ENCODE results near the gene GHSR. TPM values are rescaled to one million over a fixed set of nuclear protein-coding genes. Genes with fewer than 3 reads are reported as not detected.
A peak's percentile ranks its signal among the peaks of the same experiment; 100 is the strongest.

The GHSR gene
- total and polyA plus RNA-seq, 2 of the 8 experiments (the other 6 are each of a cell fraction or from before 2014, with no cell fraction given) = not detected

DNA sequence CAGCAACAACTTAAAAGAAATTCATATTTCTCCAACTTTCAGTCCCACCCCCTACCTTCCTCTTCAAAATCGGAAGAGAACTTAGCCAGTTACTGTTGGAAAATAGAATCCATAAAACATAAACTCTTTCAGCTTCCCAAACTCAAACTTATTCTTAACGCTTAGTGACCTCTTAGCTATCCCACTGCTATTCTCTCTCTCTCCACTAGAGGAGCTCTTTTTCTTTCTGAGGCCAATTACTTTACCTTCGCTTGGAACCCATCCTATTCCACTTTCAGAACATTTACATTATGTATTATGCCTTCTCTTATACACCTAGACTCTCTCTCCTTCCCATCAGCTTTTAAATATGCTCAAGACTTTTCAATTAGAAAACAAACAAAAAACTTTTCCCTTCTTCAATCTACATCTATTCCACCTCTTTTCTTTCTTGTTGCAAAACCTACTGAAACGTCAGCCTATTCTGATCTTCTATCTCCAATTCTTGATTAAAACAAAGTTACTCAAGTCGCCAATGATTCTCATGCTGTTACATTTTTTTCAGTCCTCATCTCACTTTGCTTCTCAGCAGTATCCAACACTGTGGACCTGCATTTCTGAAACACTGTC is 13.4 kb upstream of the GHSR start:
- H2BK20ac ChIP-seq (ENCODE audit: low read length) = no peak overlapping the region
- 48 to 100% methylated on average over 1 to 5 of the region's 5 CpGs for WGBS, 2 experiments (ENCODE audit: extremely low coverage in 1 of 2, insufficient coverage in 1 of 2, insufficient read length in 1 of 2, insufficient replicate concordance in 2 of 2, low coverage in 1 of 2, low lambda C conversion rate in 2 of 2, missing lambda C conversion rate in 1 of 2)
- no peak for DNase-seq (ENCODE audit: low read depth in 1 of 2, low spot score in 2 of 2)
- H3K14ac ChIP-seq (ENCODE audit: insufficient read length) = no peak overlapping the region
- TF ChIP-seq HDAC6 (IDR thresholded peaks at IDR 0.05; ENCODE audit: low read depth, low read length) (no peak), EZH2 (IDR thresholded peaks at IDR 0.05; ENCODE audit: low read depth, low read length, severe bottlenecking) (no peak), RAD21 (IDR thresholded peaks at IDR 0.05 in 1 of 2, conservative IDR thresholded peaks at IDR 0.05 in 1 of 2; ENCODE audit: low read depth in 2 of 2, low read length in 2 of 2) (peak; percentile 48 to 51), HDAC2 (IDR thresholded peaks at IDR 0.05; ENCODE audit: borderline replicate concordance in 1 of 2, low read depth in 2 of 2, low read length in 2 of 2) (no peak)
- TF ChIP-seq, protein P1, sequence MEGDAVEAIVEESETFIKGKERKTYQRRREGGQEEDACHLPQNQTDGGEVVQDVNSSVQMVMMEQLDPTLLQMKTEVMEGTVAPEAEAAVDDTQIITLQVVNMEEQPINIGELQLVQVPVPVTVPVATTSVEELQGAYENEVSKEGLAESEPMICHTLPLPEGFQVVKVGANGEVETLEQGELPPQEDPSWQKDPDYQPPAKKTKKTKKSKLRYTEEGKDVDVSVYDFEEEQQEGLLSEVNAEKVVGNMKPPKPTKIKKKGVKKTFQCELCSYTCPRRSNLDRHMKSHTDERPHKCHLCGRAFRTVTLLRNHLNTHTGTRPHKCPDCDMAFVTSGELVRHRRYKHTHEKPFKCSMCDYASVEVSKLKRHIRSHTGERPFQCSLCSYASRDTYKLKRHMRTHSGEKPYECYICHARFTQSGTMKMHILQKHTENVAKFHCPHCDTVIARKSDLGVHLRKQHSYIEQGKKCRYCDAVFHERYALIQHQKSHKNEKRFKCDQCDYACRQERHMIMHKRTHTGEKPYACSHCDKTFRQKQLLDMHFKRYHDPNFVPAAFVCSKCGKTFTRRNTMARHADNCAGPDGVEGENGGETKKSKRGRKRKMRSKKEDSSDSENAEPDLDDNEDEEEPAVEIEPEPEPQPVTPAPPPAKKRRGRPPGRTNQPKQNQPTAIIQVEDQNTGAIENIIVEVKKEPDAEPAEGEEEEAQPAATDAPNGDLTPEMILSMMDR (IDR thresholded peaks at IDR 0.05; ENCODE audit: control extremely low read depth in 1 of 3, insufficient read depth in 1 of 3, low read depth in 1 of 3, low read length in 3 of 3) = peak in 2 of 3 experiments; percentile 50 to 80; a peak in 2 of 4 replicates
- TF ChIP-seq, protein P2, sequence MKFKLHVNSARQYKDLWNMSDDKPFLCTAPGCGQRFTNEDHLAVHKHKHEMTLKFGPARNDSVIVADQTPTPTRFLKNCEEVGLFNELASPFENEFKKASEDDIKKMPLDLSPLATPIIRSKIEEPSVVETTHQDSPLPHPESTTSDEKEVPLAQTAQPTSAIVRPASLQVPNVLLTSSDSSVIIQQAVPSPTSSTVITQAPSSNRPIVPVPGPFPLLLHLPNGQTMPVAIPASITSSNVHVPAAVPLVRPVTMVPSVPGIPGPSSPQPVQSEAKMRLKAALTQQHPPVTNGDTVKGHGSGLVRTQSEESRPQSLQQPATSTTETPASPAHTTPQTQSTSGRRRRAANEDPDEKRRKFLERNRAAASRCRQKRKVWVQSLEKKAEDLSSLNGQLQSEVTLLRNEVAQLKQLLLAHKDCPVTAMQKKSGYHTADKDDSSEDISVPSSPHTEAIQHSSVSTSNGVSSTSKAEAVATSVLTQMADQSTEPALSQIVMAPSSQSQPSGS (IDR thresholded peaks at IDR 0.05; ENCODE audit: low read length) = no peak
- no peak overlapping the region for H3K56ac ChIP-seq (replicated peaks; ENCODE audit: insufficient read length, low read depth, low read length)
- no peaks in the 10 kb centered on the region for H3K23me2 ChIP-seq (ENCODE audit: low read depth, low read length)
- no peak overlapping the region for H3K4me2 ChIP-seq (ENCODE audit: insufficient read depth in 1 of 2, low read depth in 2 of 2, low read length in 2 of 2)
- FAIRE-seq = peak; percentile 84
- no peak overlapping the region for H3K4me3 ChIP-seq (ENCODE audit: extremely low read depth in 1 of 4, insufficient read depth in 2 of 4, low read depth in 3 of 4, low read length in 4 of 4)
- H2BK120ac ChIP-seq (replicated peaks; ENCODE audit: low read depth, low read length) = no peak overlapping the region
- H3K27ac ChIP-seq (ENCODE audit: low read depth, low read length) = no peak overlapping the region
- H2AK5ac ChIP-seq (ENCODE audit: low read depth, low read length) = no peak overlapping the region
- no peak overlapping the region for H2BK15ac ChIP-seq (ENCODE audit: low read length)
- H3K36me3 ChIP-seq (ENCODE audit: control insufficient read depth in 2 of 4, insufficient read depth in 4 of 4, low read length in 3 of 4) = no peaks in the 10 kb centered on the region
- no peak overlapping the region for H2AFZ ChIP-seq (ENCODE audit: low read length)
- H3K9me3 ChIP-seq (ENCODE audit: insufficient read depth in 2 of 2, low read depth in 1 of 2, low read length in 1 of 2) = no peaks in the 10 kb centered on the region
- H3K18ac ChIP-seq (ENCODE audit: extremely low read depth, low read length) = no peak overlapping the region
- H3K4me1 ChIP-seq (replicated peaks in 1 of 4; ENCODE audit: control insufficient read depth in 3 of 4, insufficient read depth in 4 of 4, low read length in 3 of 4) = no peaks in the 10 kb centered on the region
- no peak overlapping the region for H3K4ac ChIP-seq (replicated peaks; ENCODE audit: insufficient read length, low read depth, low read length)
- H3K9ac ChIP-seq (replicated peaks in 1 of 4; ENCODE audit: extremely low read depth in 1 of 4, low read depth in 3 of 4, low read length in 3 of 4) = no peak overlapping the region
- H3K79me2 ChIP-seq (ENCODE audit: control insufficient read depth in 1 of 2, insufficient read depth in 2 of 2, low read length in 2 of 2) = no peaks in the 10 kb centered on the region
- no peak overlapping the region for H2BK12ac ChIP-seq (ENCODE audit: low read depth, low read length)
- no peaks in the 10 kb centered on the region for H3K79me1 ChIP-seq (ENCODE audit: low read depth, low read length)
- no peaks in the 10 kb centered on the region for H3K27me3 ChIP-seq (replicated peaks in 1 of 4; ENCODE audit: control insufficient read depth in 3 of 4, extremely low read depth in 1 of 4, insufficient read depth in 3 of 4, low read length in 3 of 4)
- H4K20me1 ChIP-seq (replicated peaks in 1 of 2; ENCODE audit: control insufficient read depth in 1 of 2, insufficient read depth in 2 of 2, low read length in 2 of 2) = no peaks in the 10 kb centered on the region
- CTCF ChIA-PET (ENCODE audit: partially characterized antibody) = interaction anchor here (0.6 to 2.1 kb wide), 33 partner anchors 8 to 203 kb away, joined by 3 to 18 read pairs (median 4); partner anchors contain the start of genes GHSR and TNFSF10
- no peak overlapping the region for H4K5ac ChIP-seq (ENCODE audit: insufficient read length, low read depth, low read length)
- no peak overlapping the region for H3K23ac ChIP-seq (ENCODE audit: insufficient read length)
- H4K91ac ChIP-seq (replicated peaks; ENCODE audit: insufficient read length, low read length) = no peak overlapping the region
- H2BK5ac ChIP-seq (ENCODE audit: low read depth, low read length) = no peak overlapping the region
- no peak overlapping the region for H4K8ac ChIP-seq (ENCODE audit: extremely low read depth, insufficient read depth, low read length)
- POLR2A ChIA-PET (ENCODE audit: partially characterized antibody) = interaction anchor here (0.7 kb wide), 1 partner anchor 572 kb away, joined by 3 read pairs; no protein-coding TSS in a partner anchor

All from H1 (cell line).